Panc1 (cell line): ENCODE data around the gene CCDC157. TPM values are rescaled to one million over a fixed set of nuclear protein-coding genes. Genes with fewer than 3 reads are reported as not detected.

Experiments
- ATAC-seq: fragments of 200-7000 bp; cut with Tn5 transposase; 2 replicates; pipeline ENCODE4 v1.9.1; 2020; ENCODE audit warnings: mild to moderate bottlenecking, moderate library complexity
- BruUV-seq: library from RNA; stranded (reverse); fragments of 400-500 nt; replicated peaks from 2 replicates; lab custom pipeline; 2021; lab: Mats Ljungman, UMichigan
- CTCF ChIA-PET: fragments of 300-600 bp; sonication (Branson Sonifier 250); formaldehyde crosslinking; loops from one replicate; lab custom pipeline; 2022; ENCODE audit warnings: antibody characterized with exemption; lab: Charles Lee
- POLR2A ChIA-PET: fragments of 300-600 bp; sonication (Branson Sonifier 250); formaldehyde crosslinking; loops from one replicate; lab custom pipeline; 2022; ENCODE audit warnings: antibody characterized with exemption; lab: Charles Lee
- DNase-seq: peaks from one replicate; pipeline ENCODE4 v3.0.0-alpha.2; 2010; ENCODE audit warnings: low read depth, low spot score
- H3K27ac ChIP-seq: 2 replicates; pipeline ENCODE4 v1.5.1; 2011; ENCODE audit warnings: mild to moderate bottlenecking, low read length, inconsistent platforms
- H3K27me3 ChIP-seq: fragments of 200-500 bp; sonication (Bioruptor generic); 2 replicates; pipeline ENCODE4 v1.6.0; 2014; ENCODE audit warnings: low read length, inconsistent platforms; ENCODE audit not compliant: control insufficient read depth, insufficient read depth
- H3K36me3 ChIP-seq: fragments of 200-500 bp; sonication (Bioruptor generic); 2 replicates; pipeline ENCODE4 v1.5.1; 2014; ENCODE audit warnings: inconsistent platforms, mild to moderate bottlenecking, low read length, moderate library complexity; ENCODE audit not compliant: control insufficient read depth, insufficient read depth
- H3K4me1 ChIP-seq: 2 replicates; pipeline ENCODE4 v1.5.1; 2011; ENCODE audit warnings: inconsistent platforms, mild to moderate bottlenecking, low read length, moderate library complexity; ENCODE audit not compliant: control insufficient read depth, insufficient read depth
- H3K4me3 ChIP-seq, 2 experiments: 2 replicates each; pipeline ENCODE4 v1.5.1; 2011 to 2012; ENCODE audit warnings: low read depth in 2 of 2, low read length in 2 of 2, mild to moderate bottlenecking in 2 of 2, inconsistent platforms in 1 of 2, moderate library complexity in 1 of 2
- H3K9me3 ChIP-seq: fragments of 200-500 bp; sonication (Bioruptor generic); 2 replicates; pipeline ENCODE4 v1.5.1; 2014; ENCODE audit warnings: low read depth, mild to moderate bottlenecking, inconsistent platforms, low read length, moderate library complexity; ENCODE audit not compliant: control insufficient read depth, insufficient read depth
- POLR2AphosphoS5 ChIP-seq: IDR thresholded peaks from 2 replicates; pipeline ENCODE4 v1.6.1; 2012; ENCODE audit warnings: mild to moderate bottlenecking, low read depth, low read length, moderate library complexity
- SIN3A ChIP-seq: IDR thresholded peaks from 2 replicates; pipeline ENCODE4 v1.6.1; 2012; ENCODE audit warnings: low read depth, mild to moderate bottlenecking, low read length, moderate library complexity, borderline replicate concordance; ENCODE audit not compliant: insufficient read depth
- TCF7L2 ChIP-seq: IDR thresholded peaks from 2 replicates; pipeline ENCODE4 v1.6.1; 2011; ENCODE audit warnings: mild to moderate bottlenecking, low read depth, low read length, inconsistent platforms
- in situ Hi-C: cut with HindIII; loops from 2 replicates; pipeline ENCODE4 v1.10.0; 2016; ENCODE audit warnings: low sequenced_read_pairs, low pct_unique_long_range_greater_than_20kb
- intact Hi-C: fragments of 100-400 bp; cut with micrococcal nuclease; formaldehyde crosslinking; loops from one replicate; pipeline ENCODE4 v1.10.0; 2022; ENCODE audit not compliant: unreplicated experiment
- total RNA-seq: library from RNA; stranded (reverse); gene quantifications from one replicate; pipeline ENCODE4 v1.2.1, GENCODE V29; 2021; ENCODE audit not compliant: unreplicated experiment
- TF ChIP-seq, protein P1 (sequence below): fragments of 450-650 bp; IDR thresholded peaks from 2 replicates; pipeline ENCODE4 v1.5.1; 2017; ENCODE audit warnings: mild to moderate bottlenecking
- TF ChIP-seq, protein P2 (sequence below), 2 experiments: IDR thresholded peaks; 2 replicates each; pipeline ENCODE4 v1.6.1; 2011 to 2012; ENCODE audit warnings: low read depth in 2 of 2, control low read depth in 1 of 2, low read length in 1 of 2, mild to moderate bottlenecking in 1 of 2, moderate library complexity in 1 of 2; ENCODE audit not compliant: insufficient read depth in 1 of 2

CCDC157 gene
- total RNA-seq, 1 experiment from 2014 or later, result 2.1 TPM

DNA sequence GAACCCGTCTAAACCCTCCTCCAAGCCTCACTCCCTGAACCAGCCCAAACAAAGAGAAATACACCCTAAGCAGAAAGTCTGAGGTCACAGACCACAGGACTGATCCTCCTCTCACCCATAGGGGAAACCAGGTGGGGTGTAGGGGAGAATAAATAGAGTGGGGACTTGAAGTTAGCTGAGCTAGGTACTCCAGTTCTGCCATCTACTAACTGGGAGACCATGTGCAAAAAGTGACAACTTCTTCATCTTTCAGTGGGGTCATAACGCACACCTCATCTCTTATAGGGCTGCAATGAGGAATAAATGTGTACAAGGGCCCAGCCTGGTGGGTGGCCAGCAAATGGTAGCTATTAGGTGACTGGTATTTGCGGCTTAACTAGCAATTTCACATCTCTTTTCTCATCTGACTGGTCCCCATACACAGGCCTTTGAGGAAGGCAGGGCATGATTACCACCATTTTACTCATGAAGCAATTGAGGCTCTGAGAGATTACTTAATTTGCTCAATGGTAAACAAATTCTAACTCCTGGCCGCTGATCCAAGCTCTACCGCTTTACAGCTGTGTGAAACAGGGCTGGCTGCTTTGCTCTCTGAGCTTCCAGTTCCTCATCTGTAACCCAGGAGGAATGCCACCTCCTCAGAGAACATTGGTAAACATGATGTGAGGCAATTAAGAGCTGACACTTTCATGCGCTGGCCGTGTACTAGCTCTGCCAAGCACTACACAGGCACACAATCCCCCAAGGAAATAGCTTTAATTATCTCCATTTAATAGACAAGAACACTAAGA is 46.7 kb upstream of the CCDC157 start:
- H3K4me3 ChIP-seq, result no peak overlapping the region
- no peaks in the 10 kb centered on the region for H3K27me3 ChIP-seq
- no peak for ATAC-seq
- CTCF ChIA-PET, result no interaction called here
- DNase-seq, result no peak
- no peak overlapping the region; the same call in 1 of the 2 replicates for H3K27ac ChIP-seq
- in situ Hi-C loops (no loop called here), intact Hi-C loops (no loop called here)
- TF ChIP-seq, protein P1, sequence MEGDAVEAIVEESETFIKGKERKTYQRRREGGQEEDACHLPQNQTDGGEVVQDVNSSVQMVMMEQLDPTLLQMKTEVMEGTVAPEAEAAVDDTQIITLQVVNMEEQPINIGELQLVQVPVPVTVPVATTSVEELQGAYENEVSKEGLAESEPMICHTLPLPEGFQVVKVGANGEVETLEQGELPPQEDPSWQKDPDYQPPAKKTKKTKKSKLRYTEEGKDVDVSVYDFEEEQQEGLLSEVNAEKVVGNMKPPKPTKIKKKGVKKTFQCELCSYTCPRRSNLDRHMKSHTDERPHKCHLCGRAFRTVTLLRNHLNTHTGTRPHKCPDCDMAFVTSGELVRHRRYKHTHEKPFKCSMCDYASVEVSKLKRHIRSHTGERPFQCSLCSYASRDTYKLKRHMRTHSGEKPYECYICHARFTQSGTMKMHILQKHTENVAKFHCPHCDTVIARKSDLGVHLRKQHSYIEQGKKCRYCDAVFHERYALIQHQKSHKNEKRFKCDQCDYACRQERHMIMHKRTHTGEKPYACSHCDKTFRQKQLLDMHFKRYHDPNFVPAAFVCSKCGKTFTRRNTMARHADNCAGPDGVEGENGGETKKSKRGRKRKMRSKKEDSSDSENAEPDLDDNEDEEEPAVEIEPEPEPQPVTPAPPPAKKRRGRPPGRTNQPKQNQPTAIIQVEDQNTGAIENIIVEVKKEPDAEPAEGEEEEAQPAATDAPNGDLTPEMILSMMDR, result no peak
- TF ChIP-seq, protein P2, sequence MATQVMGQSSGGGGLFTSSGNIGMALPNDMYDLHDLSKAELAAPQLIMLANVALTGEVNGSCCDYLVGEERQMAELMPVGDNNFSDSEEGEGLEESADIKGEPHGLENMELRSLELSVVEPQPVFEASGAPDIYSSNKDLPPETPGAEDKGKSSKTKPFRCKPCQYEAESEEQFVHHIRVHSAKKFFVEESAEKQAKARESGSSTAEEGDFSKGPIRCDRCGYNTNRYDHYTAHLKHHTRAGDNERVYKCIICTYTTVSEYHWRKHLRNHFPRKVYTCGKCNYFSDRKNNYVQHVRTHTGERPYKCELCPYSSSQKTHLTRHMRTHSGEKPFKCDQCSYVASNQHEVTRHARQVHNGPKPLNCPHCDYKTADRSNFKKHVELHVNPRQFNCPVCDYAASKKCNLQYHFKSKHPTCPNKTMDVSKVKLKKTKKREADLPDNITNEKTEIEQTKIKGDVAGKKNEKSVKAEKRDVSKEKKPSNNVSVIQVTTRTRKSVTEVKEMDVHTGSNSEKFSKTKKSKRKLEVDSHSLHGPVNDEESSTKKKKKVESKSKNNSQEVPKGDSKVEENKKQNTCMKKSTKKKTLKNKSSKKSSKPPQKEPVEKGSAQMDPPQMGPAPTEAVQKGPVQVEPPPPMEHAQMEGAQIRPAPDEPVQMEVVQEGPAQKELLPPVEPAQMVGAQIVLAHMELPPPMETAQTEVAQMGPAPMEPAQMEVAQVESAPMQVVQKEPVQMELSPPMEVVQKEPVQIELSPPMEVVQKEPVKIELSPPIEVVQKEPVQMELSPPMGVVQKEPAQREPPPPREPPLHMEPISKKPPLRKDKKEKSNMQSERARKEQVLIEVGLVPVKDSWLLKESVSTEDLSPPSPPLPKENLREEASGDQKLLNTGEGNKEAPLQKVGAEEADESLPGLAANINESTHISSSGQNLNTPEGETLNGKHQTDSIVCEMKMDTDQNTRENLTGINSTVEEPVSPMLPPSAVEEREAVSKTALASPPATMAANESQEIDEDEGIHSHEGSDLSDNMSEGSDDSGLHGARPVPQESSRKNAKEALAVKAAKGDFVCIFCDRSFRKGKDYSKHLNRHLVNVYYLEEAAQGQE (IDR thresholded peaks at IDR 0.05; ENCODE audit: insufficient read depth in 1 of 2, low read depth in 2 of 2, low read length in 1 of 2), result no peak
- TF ChIP-seq POLR2AphosphoS5, result no peak
- no peak for TF ChIP-seq TCF7L2
- TF ChIP-seq SIN3A, result no peak
- no TSS peak for BruUV-seq
- no peaks in the 10 kb centered on the region for H3K9me3 ChIP-seq
- peaks cover 48% of the 10 kb centered on the region for H3K4me1 ChIP-seq
- H3K36me3 ChIP-seq, result no peaks in the 10 kb centered on the region
- POLR2A ChIA-PET, result no interaction called here

DNA sequence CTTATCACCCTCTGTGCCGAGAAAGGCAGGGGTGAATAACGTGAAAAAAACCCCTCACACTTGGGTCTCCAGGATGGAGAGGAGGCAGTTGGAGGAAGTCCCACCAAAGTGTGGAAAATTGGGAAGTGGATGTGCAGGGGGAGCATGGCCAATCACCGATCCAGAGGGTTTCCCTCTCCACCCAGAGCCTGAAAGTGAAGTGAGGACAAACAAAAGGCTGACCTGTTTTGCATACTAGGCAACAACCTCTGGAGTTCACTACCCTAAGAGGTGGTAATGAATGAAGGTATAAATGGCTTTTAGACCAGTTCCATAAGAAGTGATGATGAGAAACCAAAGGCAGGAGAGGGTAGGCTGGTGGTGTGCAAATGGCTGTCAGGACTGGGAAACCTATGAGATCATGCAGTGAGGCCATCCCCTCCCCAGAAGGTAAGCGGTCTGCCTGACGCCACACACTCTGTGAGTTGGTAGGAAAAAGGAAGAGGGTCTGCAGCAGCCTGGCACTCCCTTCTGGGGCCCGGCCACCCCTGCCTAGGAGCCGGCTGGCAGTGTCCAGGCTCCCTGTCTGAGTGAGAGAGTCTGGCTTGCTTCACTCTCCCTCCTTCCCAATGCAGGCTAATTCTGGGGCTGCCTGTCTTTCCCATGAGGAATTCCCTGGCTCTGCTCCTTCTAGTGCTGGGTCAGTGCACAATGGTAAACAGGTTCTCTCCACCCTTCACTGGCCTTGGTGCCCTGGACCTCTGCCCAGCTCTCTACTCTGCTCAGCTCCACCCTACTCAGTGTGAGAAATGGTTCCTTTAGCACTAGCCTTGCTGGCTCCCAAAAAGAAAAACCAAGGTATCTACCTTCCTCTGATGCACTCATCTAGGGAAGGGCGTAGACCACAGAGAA is 45.7 kb upstream of the CCDC157 start:
- no TSS peak for BruUV-seq
- DNase-seq, result no peak
- ATAC-seq, result peak; percentile 78
- POLR2A ChIA-PET, result interaction anchor here (0.6 kb wide), 1 partner anchor 311 kb away, joined by 3 read pairs; no protein-coding TSS in a partner anchor
- H3K4me3 ChIP-seq, result no peak overlapping the region
- no peaks in the 10 kb centered on the region for H3K27me3 ChIP-seq
- CTCF ChIA-PET, result no interaction called here
- no peaks in the 10 kb centered on the region for H3K9me3 ChIP-seq
- peak overlapping the region; percentile 18; the same call in 1 of the 2 replicates for H3K27ac ChIP-seq
- in situ Hi-C loops (no loop called here), intact Hi-C loops (no loop called here)
- H3K4me1 ChIP-seq, result peaks cover 44% of the 10 kb centered on the region
- no peaks in the 10 kb centered on the region for H3K36me3 ChIP-seq
- TF ChIP-seq, protein P2 (IDR thresholded peaks at IDR 0.05; ENCODE audit: insufficient read depth in 1 of 2, low read depth in 2 of 2, low read length in 1 of 2), result no peak
